ENCODE results near the gene ANKS1B.

The ANKS1B gene

DNA sequence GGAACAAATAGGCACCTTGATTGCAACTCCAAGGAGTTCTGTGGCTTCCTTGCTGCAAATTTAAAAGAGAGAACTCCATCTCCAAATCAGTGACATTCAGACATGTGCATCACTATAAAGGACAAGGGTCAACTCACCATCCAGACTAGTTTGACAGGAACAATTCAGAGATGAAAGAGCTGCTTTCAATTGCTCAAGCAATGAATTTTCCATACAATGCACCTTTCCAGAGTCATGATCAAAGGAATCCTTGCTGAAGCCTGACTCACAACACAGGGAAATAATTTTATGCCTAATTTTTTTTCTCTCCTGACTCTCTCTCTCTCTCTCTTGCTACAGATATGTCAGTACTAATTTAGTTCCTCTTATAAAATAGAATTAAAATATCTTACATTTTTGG is 717.7 kb downstream of the ANKS1B start:
- H3K4me3 ChIP-seq = no peak overlapping the region
- H3K36me3 ChIP-seq = no peaks in the 10 kb centered on the region
- no peaks in the 10 kb centered on the region for H3K9me3 ChIP-seq
- DNase-seq = no peak
- no peak for TF ChIP-seq CTCF (IDR thresholded peaks at IDR 0.05)
- no peak overlapping the region for H3K27ac ChIP-seq
- no peaks in the 10 kb centered on the region for H3K27me3 ChIP-seq
- intact Hi-C loops (cut with DNase I; ENCODE audit: low total_unique reads) = no loop called here
- no peaks in the 10 kb centered on the region for H3K4me1 ChIP-seq

- no peak for DNase-seq
- intact Hi-C loops (cut with DNase I; ENCODE audit: low total_unique reads) = no loop called here
- Histone ChIP-seq H3K27me3 (no peaks in the 10 kb centered on the region), H3K4me3 (no peak overlapping the region), H3K9me3 (no peaks in the 10 kb centered on the region), H3K36me3 (no peaks in the 10 kb centered on the region), H3K4me1 (no peaks in the 10 kb centered on the region), H3K27ac (no peak overlapping the region)
- TF ChIP-seq CTCF (IDR thresholded peaks at IDR 0.05) = no peak
Measured at GRCh38 chr12:99265648-99266047, 719.1 kb downstream of the ANKS1B start.

- peaks cover 0 to 16% (median 2%) of the 10 kb centered on the region in 4 donors for H3K4me1 ChIP-seq
- no peak for TF ChIP-seq CTCF (IDR thresholded peaks at IDR 0.05)
- no peaks in the 10 kb centered on the region for H3K9me3 ChIP-seq
- H3K27ac ChIP-seq = no peak overlapping the region
- intact Hi-C loops (cut with DNase I; ENCODE audit: low total_unique reads) = no loop called here
- H3K4me3 ChIP-seq = no peak overlapping the region
- no peak for DNase-seq
- H3K27me3 ChIP-seq = no peaks in the 10 kb centered on the region
- no peaks in the 10 kb centered on the region for H3K36me3 ChIP-seq
Measured at GRCh38 chr12:99261256-99261655, 723.5 kb downstream of the ANKS1B start.

- Histone ChIP-seq H3K27me3 (no peaks in the 10 kb centered on the region), H3K4me1 (peaks cover 0 to 16% (median 2%) of the 10 kb centered on the region in 4 donors), H3K4me3 (no peak overlapping the region), H3K36me3 (no peaks in the 10 kb centered on the region), H3K9me3 (no peaks in the 10 kb centered on the region), H3K27ac (no peak overlapping the region)
- DNase-seq = no peak
- TF ChIP-seq CTCF (IDR thresholded peaks at IDR 0.05) = no peak
- intact Hi-C loops (cut with DNase I; ENCODE audit: low total_unique reads) = no loop called here
Measured at GRCh38 chr12:99260456-99260996, 724.2 kb downstream of the ANKS1B start.

- intact Hi-C loops (cut with DNase I; ENCODE audit: low total_unique reads) = no loop called here
- no peak for TF ChIP-seq CTCF (IDR thresholded peaks at IDR 0.05)
- no peak for DNase-seq
- peaks cover 0 to 16% (median 2%) of the 10 kb centered on the region in 4 donors for H3K4me1 ChIP-seq
- H3K27me3 ChIP-seq = no peaks in the 10 kb centered on the region
- no peak overlapping the region for H3K27ac ChIP-seq
- no peaks in the 10 kb centered on the region for H3K36me3 ChIP-seq
- H3K9me3 ChIP-seq = no peaks in the 10 kb centered on the region
- no peak overlapping the region for H3K4me3 ChIP-seq
Measured at GRCh38 chr12:99259040-99259934, 725.4 kb downstream of the ANKS1B start.
